Thyroid gland (tissue), 4 donors: Measurements from ENCODE around the gene LRRC28.

ENCODE experiments used
- POLR2A ChIP-seq, 2 donors: fragments of 450-650 bp; IDR thresholded peaks; one replicate each; pipeline ENCODE4 v1.6.1; 2017; ENCODE audit warnings: antibody characterized with exemption in 2 of 2, mild to moderate bottlenecking in 2 of 2, moderate library complexity in 1 of 2
- TF ChIP-seq, protein P1 (sequence below), 6 experiments: fragments of 200-600 bp in 3 of 6; fragments of 450-650 bp in 3 of 6; sonication (generic) in 3 of 6; IDR thresholded peaks; one replicate each; pipeline ENCODE4 v1.5.1; 2016 to 2019; ENCODE audit warnings: antibody characterized with exemption in 6 of 6, mild to moderate bottlenecking in 2 of 6, inconsistent platforms in 1 of 6, moderate library complexity in 1 of 6

DNA sequence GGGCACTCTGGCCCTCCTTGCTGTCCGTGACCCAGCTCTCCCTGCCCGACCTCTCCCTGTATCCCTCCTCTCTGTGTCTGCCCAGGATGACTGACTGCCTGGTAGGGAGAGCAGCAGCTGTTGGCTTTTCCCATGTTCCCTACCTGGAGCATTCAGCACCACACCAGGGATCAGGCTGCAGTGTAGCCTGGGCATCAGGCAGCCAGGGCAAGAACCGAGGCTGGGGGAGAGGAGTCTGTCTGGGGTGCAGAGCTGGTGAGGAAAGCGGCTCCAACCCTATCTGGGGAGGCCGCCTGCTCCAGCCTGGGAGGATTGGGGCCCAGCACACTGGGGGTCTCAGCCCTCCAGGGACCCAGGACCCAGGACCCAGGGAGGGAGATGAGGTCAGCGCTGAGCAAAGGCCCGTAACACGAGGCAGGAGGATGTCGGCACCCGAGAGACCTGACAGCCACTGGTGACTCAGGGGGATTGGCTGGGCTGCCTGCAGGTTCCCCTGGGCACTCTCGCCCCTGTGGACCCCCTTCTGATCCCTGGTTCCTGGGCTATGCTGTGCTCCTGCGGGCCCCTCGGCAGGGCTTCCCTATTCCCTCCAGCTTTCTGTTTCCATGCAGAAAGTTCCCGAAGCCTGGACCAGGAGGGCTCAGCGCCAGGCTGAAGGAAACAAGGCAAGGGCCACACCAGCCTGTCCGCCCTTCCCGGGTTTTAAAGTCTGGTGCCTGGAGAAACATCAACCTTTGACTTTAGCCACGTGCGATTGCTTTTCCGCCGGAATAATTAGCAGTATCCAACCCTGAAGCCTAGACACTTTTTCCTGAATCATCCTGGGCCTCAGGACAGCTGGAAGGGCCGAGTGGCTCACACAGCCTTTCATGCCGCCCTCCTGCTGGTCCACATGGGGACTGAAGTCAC is 186.3 kb downstream of the LRRC28 start:
- TF ChIP-seq POLR2A (IDR thresholded peaks at IDR 0.05): no peak
- TF ChIP-seq, protein P1, sequence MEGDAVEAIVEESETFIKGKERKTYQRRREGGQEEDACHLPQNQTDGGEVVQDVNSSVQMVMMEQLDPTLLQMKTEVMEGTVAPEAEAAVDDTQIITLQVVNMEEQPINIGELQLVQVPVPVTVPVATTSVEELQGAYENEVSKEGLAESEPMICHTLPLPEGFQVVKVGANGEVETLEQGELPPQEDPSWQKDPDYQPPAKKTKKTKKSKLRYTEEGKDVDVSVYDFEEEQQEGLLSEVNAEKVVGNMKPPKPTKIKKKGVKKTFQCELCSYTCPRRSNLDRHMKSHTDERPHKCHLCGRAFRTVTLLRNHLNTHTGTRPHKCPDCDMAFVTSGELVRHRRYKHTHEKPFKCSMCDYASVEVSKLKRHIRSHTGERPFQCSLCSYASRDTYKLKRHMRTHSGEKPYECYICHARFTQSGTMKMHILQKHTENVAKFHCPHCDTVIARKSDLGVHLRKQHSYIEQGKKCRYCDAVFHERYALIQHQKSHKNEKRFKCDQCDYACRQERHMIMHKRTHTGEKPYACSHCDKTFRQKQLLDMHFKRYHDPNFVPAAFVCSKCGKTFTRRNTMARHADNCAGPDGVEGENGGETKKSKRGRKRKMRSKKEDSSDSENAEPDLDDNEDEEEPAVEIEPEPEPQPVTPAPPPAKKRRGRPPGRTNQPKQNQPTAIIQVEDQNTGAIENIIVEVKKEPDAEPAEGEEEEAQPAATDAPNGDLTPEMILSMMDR (IDR thresholded peaks at IDR 0.05): no peak
